Stomach smooth muscle (tissue), 2 donors: ENCODE data around the gene EIF3D.

Experiments used
- H3K27ac ChIP-seq: one replicate; pipeline ENCODE4 v1.7.0; 2013; ENCODE audit warnings: mild to moderate bottlenecking, low read length, inconsistent platforms
- H3K27me3 ChIP-seq, 2 donors: one replicate each; pipeline ENCODE4 v1.7.0; 2013; ENCODE audit warnings: low read length in 2 of 2; ENCODE audit not compliant: insufficient read depth in 2 of 2, control insufficient read depth in 1 of 2
- H3K36me3 ChIP-seq, 2 donors: one replicate each; pipeline ENCODE4 v1.7.0; 2013; ENCODE audit warnings: low read length in 2 of 2; ENCODE audit not compliant: control insufficient read depth in 2 of 2, insufficient read depth in 2 of 2
- H3K4me1 ChIP-seq: one replicate; pipeline ENCODE4 v1.7.0; 2013; ENCODE audit warnings: low read length; ENCODE audit not compliant: control insufficient read depth, insufficient read depth
- H3K4me3 ChIP-seq, 2 donors: one replicate each; pipeline ENCODE4 v1.7.0; 2013; ENCODE audit warnings: low read length in 2 of 2
- H3K9ac ChIP-seq, 2 donors: one replicate each; pipeline ENCODE4 v1.7.0; 2013; ENCODE audit warnings: low read length in 2 of 2, mild to moderate bottlenecking in 1 of 2
- H3K9me3 ChIP-seq, 2 donors: one replicate each; pipeline ENCODE4 v1.7.0; 2013; ENCODE audit warnings: low read length in 2 of 2; ENCODE audit not compliant: control insufficient read depth in 2 of 2
- donor health status: healthy.
- donor health status: Pancreatic carcinoma.

The EIF3D gene

DNA sequence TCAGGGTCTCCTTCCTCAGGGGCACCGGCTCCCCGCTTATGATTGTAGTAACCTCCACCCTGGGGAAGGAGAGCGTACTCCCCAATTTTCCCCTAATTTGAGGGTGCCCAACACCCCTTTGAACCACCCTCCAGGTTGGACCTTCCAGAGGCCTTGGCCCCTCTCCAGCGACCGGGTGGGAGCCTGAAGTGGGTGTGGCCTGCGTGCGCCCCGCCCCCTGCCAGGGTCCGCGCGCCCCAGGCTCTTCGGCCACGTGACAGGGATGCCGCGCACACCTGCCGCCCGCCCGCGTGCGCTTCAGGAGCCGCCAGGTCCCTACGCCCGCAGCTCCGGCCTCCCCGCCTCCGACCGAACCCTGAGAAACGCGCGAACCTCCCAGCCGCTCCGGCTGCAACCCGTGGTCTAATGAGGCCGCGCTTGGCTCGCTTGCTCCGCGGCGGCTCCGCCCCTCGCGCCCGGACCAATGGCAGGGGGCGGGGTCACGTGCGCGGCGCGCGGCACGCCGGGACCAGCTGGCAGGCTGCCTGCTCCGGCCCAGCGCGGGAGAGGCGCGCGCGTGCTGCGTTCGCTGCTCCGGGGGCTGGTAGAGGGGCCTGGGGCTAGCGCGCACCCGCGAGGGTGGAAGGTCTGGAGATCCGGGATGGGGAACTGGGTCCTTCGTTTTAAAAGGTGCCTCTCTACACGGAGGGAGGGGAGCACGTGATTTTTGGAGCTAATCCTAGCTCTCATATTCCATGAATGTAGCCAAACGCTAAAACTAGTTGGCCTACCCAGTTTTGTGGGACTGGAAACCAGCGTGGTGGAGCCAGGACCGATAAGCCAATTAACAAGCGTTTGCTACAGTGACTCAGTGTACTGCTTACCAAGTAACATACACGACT lies 22.1 kb downstream of the EIF3D start, which contains the start of gene FOXRED2:
FOXRED2 (minus strand) TSS at position 404 of the 881 bp plus-strand sequence. CDS start 618 bp downstream, outside the sequence.
- H3K36me3 ChIP-seq, result peaks cover 9 to 18% of the 10 kb centered on the region in 2 donors
- H3K27ac ChIP-seq, result peak within 1 kb of the TSS; percentile 55
- peak within 1 kb of the TSS; percentile 43 to 76 for H3K9ac ChIP-seq
- peak within 1 kb of the TSS; percentile 33 to 72 for H3K4me3 ChIP-seq
- H3K27me3 ChIP-seq, result no peaks in the 10 kb centered on the region
- H3K9me3 ChIP-seq, result no peaks in the 10 kb centered on the region
- H3K4me1 ChIP-seq, result peaks cover 16% of the 10 kb centered on the region

DNA sequence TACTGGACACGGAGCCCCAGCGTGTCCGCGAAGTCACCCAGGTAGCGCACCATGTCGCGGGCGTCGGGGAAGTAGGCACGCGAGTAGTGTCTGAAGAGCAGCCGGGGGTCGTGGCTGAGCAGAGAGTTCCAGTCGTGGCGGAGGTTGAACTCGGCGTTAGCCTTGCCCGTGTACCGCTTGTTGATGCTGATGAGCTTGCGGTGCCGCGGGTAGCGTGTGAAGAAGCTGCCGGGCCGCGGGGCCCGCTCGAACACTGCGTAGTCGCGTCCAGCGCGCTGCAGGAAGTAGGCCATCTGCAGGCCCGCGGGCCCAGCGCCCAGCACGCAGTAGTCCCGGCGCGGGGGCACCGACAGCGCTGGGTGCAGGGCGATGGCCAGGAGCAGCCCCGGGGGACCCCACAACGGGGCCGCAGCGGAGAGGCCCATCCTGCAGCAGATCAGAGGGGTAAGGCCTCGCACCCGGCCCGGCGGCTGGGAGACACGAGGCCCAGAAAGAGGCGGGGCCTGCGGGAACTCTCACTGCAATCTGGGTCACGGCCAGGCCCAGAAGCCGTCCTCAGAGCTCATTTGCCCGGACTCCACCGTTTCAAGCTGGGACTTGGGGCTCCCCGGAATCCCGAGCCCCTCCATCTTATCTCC lies 22.8 kb downstream of the EIF3D start:
- Histone ChIP-seq H3K4me1 (peaks cover 16% of the 10 kb centered on the region), H3K4me3 (peak overlapping the region in 1 of 2 donors; percentile 72), H3K9ac (no peak overlapping the region), H3K36me3 (peaks cover 5 to 12% of the 10 kb centered on the region in 2 donors), H3K27ac (peak overlapping the region; percentile 55), H3K27me3 (no peaks in the 10 kb centered on the region), H3K9me3 (no peaks in the 10 kb centered on the region)

DNA sequence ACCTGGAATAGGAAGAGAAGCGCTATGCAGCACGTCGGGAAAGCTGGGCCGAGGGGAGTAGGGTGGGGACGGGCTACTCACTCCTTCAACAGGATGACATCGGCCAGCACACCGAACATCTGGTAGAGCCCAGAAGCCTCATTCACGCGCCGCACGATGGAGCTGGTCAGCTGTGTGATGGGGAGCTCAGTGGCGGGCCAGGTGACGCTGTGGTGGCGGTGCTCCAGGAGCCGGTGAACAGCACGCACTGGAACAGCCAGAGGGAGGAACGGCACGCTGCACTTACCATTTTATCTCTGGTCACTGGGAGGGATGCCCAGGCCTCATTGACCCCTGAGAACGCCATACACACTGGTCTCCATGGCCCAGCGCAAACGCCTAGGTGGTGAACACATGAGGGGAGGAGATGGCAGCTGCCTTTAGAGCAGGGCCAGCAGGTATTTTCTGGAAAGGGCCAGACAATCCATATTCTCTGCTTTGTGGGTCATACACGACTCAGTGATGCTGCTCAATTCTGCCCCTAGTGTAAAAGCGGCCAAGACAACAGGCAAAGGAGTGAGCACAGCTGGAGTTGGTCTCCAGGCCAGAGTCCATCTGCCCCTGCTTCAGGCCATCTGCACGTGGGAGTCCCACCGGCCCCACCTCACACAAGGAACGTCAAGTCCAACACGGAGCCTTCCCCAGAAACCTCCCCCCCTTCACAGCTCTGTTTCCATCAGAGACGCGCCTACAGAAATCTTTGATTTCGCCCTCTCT lies 30.9 kb downstream of the EIF3D start:
- no peaks in the 10 kb centered on the region for H3K4me1 ChIP-seq
- no peaks in the 10 kb centered on the region for H3K9me3 ChIP-seq
- no peak overlapping the region for H3K27ac ChIP-seq
- no peak overlapping the region for H3K4me3 ChIP-seq
- H3K27me3 ChIP-seq, result no peaks in the 10 kb centered on the region
- no peak overlapping the region for H3K9ac ChIP-seq
- H3K36me3 ChIP-seq, result peaks cover 0 to 5% of the 10 kb centered on the region in 2 donors

DNA sequence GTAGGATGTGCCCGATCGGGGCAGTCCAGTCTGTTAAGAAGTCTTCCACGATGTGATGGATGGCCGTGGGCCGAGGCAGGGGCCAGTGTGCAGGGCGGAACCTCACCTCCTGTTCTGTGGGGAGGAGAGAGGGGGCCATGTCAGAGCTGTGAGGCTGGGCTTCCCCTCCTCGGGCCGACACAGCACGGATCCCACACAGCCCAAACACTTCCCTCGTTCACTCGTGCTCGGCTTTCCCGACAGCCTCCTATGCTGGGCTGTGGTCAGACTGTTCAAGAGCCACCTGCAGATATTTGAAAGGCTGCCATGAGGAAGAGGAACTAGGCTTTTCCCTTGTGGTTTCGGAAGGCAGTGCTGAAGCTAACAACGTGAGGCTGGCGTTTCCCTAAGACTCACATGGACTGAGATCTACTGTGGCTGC lies 35.3 kb downstream of the EIF3D start:
- Histone ChIP-seq H3K9me3 (no peaks in the 10 kb centered on the region), H3K27me3 (no peaks in the 10 kb centered on the region), H3K36me3 (peaks cover 0 to 7% of the 10 kb centered on the region in 2 donors), H3K4me1 (no peaks in the 10 kb centered on the region), H3K27ac (no peak overlapping the region), H3K4me3 (no peak overlapping the region), H3K9ac (no peak overlapping the region)

DNA sequence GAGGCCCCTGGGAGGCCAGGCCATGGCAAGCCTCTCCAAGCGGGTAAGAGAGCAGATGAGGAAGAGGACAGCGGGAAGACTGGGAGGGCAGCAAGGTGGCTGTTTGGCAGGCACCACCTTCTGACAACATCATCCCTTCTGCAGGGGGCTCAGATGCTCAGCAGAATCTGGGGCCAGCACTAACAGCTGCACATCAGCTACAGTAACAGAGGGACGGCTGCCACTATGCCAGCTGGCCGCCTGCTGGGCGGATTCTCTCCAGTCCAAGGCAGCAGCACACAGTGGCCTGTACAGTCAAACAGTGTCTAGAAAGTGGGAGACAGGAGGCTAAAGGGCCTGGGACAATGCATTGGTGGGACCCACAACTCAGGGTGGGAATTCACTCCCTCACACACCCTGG lies 36.9 kb downstream of the EIF3D start:
- Histone ChIP-seq H3K4me3 (no peak overlapping the region), H3K9ac (no peak overlapping the region), H3K9me3 (no peaks in the 10 kb centered on the region), H3K4me1 (no peaks in the 10 kb centered on the region), H3K27ac (no peak overlapping the region), H3K36me3 (peaks cover 0 to 3% of the 10 kb centered on the region in 2 donors), H3K27me3 (no peaks in the 10 kb centered on the region)

DNA sequence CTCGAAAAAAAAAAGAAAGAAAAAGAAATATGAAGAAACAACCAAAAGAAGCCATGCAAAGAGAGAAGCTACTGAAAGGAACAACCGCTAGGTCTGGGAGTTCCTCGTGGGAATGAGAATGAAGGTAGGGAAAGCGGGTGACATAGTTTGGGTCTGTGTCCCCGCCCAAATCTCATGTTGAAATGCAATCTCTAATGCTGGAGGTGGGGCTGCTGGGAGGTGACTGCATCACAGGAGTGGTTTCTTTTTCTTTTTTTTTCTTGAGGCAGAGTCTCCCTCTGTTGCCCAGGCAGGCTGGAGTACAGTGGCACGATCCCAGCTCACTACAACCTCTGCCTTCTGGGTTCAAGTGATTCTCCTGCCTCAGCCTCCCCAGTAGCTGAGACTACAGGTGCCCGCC lies 37.8 kb downstream of the EIF3D start:
- Histone ChIP-seq H3K4me1 (peaks cover 6% of the 10 kb centered on the region), H3K27ac (no peak overlapping the region), H3K4me3 (no peak overlapping the region), H3K36me3 (peaks cover 0 to 3% of the 10 kb centered on the region in 2 donors), H3K27me3 (no peaks in the 10 kb centered on the region), H3K9ac (no peak overlapping the region), H3K9me3 (no peaks in the 10 kb centered on the region)

DNA sequence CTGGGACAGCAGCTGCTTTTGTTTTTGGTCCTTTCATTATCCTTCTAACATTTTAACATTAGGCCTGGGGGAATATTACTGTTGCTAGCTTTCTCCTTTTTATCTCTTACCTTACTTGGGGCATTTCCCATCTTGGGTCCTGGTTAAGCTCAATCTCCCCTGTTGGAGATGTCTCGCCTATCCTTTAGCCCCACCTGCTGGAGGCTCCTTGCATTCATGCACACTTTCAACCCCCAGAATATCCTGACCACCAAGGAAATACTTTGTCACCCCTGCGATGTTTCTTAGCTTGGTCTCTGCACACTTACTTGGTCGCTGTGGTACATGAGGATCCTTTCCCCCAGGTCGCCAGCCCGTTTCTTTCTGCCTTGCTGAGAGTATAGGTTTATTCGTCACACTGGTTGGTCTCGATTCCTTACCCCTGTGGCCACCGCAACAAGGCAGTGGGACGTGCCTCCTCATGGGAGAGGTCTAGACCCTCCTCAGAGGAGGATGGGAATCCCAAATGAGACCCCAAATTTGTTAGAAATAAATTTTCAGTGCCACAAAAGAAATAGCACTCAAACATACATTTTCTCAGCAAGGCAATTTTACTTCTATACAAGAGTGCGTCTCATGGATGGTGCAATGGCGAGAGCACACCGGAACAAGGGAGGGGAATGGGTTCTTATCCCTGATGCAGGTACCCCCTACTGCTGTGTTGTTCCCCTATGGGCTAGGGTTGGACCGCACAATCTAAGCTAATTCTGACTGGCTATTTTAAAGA lies 42.2 kb downstream of the EIF3D start:
- Histone ChIP-seq H3K27ac (no peak overlapping the region), H3K9me3 (no peaks in the 10 kb centered on the region), H3K4me3 (no peak overlapping the region), H3K9ac (peak overlapping the region in 1 of 2 donors; percentile 33), H3K27me3 (no peaks in the 10 kb centered on the region), H3K36me3 (no peaks in the 10 kb centered on the region), H3K4me1 (peaks cover 11% of the 10 kb centered on the region)

DNA sequence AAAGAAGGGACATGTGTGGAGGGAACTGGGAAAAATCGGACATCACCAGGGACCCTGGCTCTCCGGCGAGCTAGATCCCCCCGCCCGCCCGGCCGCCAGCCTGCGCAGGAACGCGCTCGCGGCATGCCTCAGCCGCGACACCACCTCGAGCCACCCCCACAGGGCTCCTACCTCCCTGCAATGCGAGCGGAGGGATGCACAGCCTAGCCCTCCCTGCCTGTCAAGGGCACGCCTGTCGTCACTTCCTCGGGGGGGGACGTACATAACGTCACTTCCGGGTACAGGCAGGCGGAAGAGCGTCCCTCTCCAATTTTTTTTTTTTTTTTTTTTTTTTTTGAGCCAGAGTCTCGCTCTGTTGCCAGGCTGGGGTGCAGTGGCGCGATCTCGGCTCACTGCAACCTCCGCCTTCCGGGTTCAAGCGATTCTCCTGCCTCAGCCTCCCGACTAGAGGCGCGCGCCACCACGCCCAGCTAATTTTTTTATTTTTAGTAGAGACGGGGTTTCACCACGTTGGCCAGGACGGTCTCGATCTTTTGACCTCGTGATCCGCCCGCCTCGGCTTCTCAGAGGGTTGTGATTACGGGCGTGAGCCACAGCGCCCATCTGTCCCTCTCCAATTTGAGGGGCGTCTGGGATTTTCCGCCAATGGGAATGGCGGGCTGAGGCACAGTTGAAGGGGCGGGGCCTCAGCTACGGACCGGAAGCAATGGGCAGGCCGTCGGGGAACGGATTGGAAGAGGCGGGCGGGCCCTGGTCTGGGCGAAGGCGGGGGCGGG lies 47.4 kb downstream of the EIF3D start, which contains the start of gene TXN2:
TXN2 (minus strand) TSS at position 248 of the 776 bp plus-strand sequence. CDS start 803 bp downstream, outside the sequence.
- peak within 1 kb of the TSS; percentile 96 for H3K27ac ChIP-seq
- peaks cover 21% of the 10 kb centered on the region for H3K4me1 ChIP-seq
- H3K9ac ChIP-seq, result peak within 1 kb of the TSS; percentile 96 to 98
- peaks cover 5 to 16% of the 10 kb centered on the region in 2 donors for H3K36me3 ChIP-seq
- peak within 1 kb of the TSS; percentile 89 to 98 for H3K4me3 ChIP-seq
- no peaks in the 10 kb centered on the region for H3K9me3 ChIP-seq
- H3K27me3 ChIP-seq, result no peaks in the 10 kb centered on the region

DNA sequence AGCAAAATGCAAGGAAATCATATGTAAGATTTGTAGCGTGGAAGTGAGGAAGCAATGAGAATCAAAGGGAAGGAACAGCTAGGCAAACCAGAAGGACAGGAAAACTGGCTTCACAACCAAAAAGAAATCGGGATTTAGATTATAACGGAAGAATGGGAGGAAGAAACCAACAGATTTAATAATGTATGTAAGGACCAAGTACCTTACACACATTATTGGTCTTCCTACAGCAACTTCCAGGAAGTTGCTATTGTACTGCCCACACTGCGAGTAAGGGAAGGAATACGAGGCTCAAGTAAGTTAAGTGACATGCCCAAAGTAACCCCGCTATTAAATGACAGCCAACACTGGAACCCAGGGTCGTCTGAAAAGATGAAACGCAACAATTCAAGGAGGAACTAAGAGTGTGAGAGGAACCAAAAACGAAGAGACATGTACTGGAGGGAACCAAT lies 48.0 kb downstream of the EIF3D start:
- Histone ChIP-seq H3K27ac (peak overlapping the region; percentile 96), H3K36me3 (peaks cover 10 to 19% of the 10 kb centered on the region in 2 donors), H3K4me1 (peaks cover 16% of the 10 kb centered on the region), H3K4me3 (peak overlapping the region; percentile 89 to 98), H3K27me3 (no peaks in the 10 kb centered on the region), H3K9me3 (no peaks in the 10 kb centered on the region), H3K9ac (peak overlapping the region; percentile 96 to 98)
